Skeletal muscle cell (primary cell): ENCODE data around the gene ADIPOR1.
"Not testable (repeated sequence)": the region's sequence is repeated elsewhere in the genome, so short reads cannot be mapped to it uniquely, and the experiment has no call there.

ENCODE experiments used
- DNase-seq: peaks from one replicate; pipeline ENCODE4 v3.0.0-alpha.2; 2010; ENCODE audit warnings: low read depth
- H3K4me3 ChIP-seq: 2 replicates; pipeline ENCODE4 v1.5.1; 2011; ENCODE audit warnings: low read depth, mild to moderate bottlenecking, control low read depth, low read length, moderate library complexity

The ADIPOR1 gene

DNA sequence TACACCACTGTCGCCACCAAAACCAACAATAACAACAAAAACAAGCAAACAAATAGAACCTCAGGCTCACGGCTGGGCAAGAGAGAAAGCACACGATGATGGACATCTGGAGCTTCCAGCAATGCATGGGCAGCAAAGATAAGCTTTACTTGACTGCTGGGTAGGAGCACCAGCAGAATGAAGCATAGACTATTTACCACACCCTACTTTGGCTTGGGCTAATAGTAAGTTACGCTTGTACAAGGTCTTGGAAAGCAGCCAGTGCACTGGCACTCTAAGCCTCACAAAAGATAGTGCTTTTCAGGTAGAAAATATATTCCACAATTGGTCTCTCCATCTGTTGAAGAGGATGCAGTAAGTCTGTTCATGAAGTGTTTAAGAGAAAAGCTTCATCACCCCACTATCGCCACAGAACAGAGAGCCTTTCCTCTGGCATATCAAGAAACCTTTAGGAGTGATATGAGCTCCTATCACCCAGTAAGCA is 13.6 kb downstream of the ADIPOR1 start:
- DNase-seq: no peak
- H3K4me3 ChIP-seq: no peak overlapping the region

GRCh38 chr1:202942426-202942825 is 15.7 kb downstream of the ADIPOR1 start:
- no peak overlapping the region for H3K4me3 ChIP-seq
- DNase-seq: no peak

DNA sequence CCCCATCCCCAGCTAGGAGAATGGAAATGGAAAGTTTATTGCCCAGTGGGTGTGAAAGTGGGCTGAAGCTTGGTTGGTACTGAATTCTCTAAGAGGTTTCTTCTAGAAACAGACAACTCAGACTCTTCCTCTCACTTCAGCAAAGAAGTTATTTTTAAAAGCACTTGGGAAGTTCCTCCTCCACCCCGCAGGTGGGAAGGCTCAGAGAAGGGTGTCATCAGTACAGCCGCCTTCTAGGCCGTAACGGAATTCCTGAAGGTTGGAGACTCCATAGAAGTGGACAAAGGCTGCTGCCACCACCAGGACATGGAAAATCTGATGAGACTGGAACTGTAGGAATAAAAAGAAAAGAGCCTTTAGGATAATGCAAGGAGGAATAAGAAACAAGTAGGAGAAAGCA is 16.7 kb downstream of the ADIPOR1 start:
- DNase-seq: no peak
- no peak overlapping the region for H3K4me3 ChIP-seq

DNA sequence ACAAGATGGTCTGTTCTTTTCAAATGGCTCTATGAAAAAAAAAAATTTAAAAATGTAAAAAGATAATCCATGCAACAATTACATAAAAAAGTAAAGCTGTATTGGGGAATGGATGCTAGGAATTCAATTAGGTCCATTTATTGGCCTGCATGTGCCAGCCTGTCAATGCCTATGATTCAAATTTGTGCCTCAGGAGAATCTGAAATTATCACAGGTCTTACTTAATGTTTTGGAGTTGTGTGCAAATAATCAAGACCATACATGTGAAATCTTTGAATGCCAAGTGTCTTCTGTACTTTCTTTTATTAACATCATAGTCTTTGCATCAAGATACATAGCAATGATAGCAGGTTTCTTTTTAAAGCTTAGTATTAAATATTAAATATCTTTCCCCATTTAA is 17.6 kb downstream of the ADIPOR1 start:
- no peak for DNase-seq
- H3K4me3 ChIP-seq: no peak overlapping the region

DNA sequence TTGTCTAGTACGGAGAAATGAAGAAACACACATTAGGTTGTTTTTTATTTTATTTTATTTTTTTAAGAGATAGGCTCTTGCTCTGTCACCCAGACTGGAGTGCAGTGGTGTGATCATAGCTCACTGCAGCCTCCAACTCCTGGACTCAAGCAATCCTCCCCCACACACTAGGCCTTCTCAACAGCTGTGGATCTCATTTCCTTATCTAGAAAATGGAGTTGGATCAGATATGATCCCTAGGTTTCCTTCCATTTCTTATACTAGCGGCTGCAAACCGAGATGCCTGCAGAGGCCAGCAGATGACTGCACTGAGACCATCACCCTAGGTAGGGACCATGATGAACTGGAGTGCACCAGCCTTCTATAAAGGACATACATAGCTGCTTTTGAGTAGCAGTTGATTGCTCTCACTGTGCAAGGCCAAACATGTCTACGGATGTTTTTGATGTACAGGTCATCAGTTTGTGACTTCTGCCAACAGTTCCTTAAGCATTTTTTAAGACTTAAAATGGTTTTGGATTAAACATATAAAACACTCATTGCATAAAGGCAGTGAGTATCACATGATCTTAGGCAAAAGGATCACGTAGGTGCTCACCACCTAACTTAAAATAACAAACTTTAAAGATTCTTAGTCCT is 19.7 kb downstream of the ADIPOR1 start:
- H3K4me3 ChIP-seq: no peak overlapping the region
- no peak for DNase-seq

GRCh38 chr1:202936409-202936808 is 21.7 kb downstream of the ADIPOR1 start:
- H3K4me3 ChIP-seq, DNase-seq: not testable (repeated sequence)

GRCh38 chr1:202935844-202936243 is 22.3 kb downstream of the ADIPOR1 start:
- H3K4me3 ChIP-seq: no peak overlapping the region
- DNase-seq: no peak

DNA sequence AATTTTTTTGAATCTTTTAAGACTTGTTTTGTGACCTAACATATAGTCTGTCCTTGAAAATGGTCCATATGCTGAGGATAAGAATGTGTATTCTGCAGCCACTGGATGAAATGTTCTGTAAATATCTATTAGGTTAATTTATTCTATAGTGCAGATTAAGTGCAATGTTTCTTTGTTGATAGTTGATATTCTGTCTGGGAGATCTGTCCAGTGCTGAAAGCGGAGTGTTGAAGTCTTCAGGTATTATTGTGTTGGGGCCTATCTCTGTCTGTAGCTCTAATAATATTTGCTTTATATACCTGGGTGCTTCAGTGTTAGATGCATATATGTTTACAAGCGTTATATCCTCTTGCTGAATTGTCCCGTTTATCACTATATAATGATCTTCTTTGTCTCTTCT is 23.4 kb downstream of the ADIPOR1 start:
- H3K4me3 ChIP-seq: no peak overlapping the region
- DNase-seq: no peak

DNA sequence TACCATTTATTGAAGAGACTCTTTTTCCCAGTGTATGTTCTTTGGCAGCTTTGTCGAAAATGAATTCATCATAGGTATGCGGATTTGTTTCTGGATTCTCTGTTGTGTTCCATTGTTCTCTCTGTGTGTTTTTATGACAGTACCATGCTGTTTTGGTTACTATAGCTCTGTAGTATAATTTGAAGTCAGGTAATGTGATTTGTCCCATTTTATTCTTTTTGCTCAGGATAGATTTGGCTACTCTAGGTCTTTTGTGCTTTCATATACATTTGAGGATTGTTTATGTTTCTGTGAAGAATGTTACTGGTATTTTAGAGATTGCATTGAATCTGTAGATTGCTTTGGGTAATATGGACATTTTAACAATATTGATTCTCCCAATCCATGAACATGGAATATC is 25.6 kb downstream of the ADIPOR1 start:
- H3K4me3 ChIP-seq: no peak overlapping the region
- DNase-seq: no peak

DNA sequence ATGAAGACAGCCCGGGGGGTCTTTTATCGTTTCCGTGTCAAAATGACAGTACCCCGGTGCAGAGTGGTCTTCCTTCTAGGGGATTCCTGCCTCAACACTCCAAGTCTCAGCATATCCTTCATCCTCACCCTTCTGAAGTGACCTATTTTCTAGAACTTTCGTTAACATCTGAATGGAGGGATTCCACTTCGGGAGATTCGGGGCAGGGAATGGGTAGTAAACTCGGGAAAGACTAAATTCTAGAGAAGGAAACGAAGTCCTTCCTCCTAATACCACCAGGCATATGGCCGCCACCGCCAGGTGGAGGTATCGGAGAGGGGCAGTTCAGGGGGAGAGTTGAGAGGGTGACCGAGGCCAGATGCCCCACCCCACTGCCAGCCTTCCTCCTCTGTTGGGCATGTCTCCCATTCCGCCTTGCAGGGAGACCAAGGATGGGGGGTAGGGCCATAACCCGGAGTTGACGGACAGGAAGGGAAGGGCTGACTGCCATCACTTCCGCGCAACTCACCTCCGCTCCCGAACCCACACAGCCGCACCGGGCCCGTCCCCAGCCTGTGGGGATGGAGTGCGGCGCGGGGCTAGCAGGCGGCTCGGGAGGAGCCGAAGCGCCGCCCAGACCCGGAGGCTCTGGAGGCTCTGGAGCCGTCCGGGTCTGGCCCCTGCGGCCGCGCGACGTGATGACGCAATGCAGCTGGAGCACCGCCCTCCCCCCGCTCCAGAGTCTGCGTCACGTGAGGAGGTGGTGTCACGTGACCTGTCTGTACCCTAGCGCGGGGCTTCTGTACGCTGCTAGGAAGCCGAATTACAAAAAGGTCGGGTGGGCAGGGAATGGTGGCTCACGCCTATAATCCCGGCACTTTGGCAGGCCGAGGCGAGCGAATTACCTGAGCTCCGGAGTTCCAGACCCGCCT is 31.3 kb downstream of the ADIPOR1 start, which contains the start of gene KLHL12:
Gene KLHL12, minus strand, starts transcription at position 654 of the 911 bp plus-strand sequence. CDS start 2,072 bp downstream, outside the sequence.
- DNase-seq: peak; percentile 88

GRCh38 chr1:202923533-202923932 is 34.6 kb downstream of the ADIPOR1 start:
- H3K4me3 ChIP-seq: no peak overlapping the region
- no peak for DNase-seq

More for the DNA sequence above, 31.3 kb downstream of the ADIPOR1 start, which contains the start of gene KLHL12:
- peak within 1 kb of the TSS; percentile 99 for H3K4me3 ChIP-seq

DNA sequence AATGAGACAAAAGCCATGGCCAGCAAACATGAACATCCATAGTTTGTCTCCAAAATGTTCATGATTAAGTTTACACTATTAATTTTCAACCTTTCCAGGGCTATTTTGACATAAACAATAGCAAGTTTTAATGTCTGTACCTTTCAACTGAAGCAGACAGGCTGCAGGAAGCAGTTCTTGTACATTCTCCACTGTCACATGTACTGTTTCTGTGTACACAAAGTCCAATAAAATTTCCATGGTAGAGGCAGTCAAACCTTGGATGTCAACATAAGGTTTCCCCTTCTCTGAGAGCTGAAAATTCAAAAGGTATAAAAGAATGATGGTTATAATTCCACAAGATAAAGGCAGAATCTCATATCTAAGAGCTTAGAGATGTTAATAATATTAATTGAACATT is 38.5 kb downstream of the ADIPOR1 start:
- DNase-seq: no peak
- no peak overlapping the region for H3K4me3 ChIP-seq

DNA sequence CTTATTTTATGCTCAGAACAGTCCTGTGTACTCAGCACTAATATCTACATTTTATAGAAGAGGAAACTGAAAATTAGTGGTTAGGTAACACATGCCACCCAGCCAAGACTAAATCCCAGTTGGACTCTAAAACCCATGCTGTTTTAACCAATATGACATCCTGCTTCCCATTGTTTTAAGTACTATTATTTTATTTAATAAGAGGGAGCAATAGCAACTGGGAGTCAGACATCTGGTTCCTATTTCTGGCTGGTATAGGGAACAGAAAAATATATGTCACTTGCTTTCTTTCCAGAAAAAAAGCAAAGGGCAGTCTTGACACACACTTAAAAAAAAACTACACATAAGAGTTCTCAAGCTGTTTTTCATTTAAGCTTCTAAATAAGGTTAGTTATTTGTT is 43.0 kb downstream of the ADIPOR1 start:
- no peak overlapping the region for H3K4me3 ChIP-seq
- no peak for DNase-seq

- not testable (repeated sequence) for H3K4me3 ChIP-seq, DNase-seq
Measured at GRCh38 chr1:202912476-202912875, 45.6 kb downstream of the ADIPOR1 start.

- no peak overlapping the region for H3K4me3 ChIP-seq
- no peak for DNase-seq
Measured at GRCh38 chr1:202909494-202909893, 48.6 kb downstream of the ADIPOR1 start.

- no peak overlapping the region for H3K4me3 ChIP-seq
- no peak for DNase-seq
Measured at GRCh38 chr1:202908998-202909397, 49.1 kb downstream of the ADIPOR1 start.

DNA sequence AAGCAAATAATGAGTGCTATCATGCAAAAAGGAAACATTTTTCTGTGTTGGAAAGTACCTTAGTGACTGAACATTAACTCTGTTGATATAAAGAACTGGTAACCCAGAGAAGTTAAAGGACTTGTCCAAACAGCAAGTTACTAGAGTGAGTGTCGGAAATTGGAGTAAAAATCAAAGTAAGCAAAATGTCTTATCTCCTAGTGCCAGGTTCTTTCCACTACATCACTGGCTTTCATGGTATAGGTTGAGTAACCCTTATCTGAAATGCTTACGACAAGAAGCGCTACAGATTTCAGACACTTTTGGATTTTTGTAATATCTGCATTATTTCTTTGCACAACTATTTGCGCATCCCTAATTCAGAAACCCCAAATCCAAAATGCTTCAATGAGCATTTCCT is 52.8 kb downstream of the ADIPOR1 start:
- DNase-seq: no peak
- no peak overlapping the region for H3K4me3 ChIP-seq

DNA sequence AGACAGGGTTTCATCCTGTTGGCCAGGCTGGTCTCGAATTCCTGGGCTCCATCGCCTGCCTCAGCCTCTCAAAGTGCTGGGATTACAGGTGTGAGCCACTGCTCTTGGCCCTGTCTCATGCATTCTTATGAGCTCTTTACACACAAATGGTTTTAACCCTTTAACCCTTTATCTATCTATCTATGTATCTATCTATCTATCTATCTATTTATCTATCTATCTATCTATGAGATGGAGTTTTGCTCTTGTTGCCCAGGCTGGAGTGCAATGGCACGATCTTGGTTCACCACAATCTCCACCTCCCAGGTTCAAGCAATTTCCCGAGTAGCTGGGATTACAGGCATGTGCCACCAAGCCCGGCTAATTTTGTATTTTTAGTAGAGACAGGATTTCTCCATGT is 54.3 kb downstream of the ADIPOR1 start:
- H3K4me3 ChIP-seq: not testable (repeated sequence)

DNA sequence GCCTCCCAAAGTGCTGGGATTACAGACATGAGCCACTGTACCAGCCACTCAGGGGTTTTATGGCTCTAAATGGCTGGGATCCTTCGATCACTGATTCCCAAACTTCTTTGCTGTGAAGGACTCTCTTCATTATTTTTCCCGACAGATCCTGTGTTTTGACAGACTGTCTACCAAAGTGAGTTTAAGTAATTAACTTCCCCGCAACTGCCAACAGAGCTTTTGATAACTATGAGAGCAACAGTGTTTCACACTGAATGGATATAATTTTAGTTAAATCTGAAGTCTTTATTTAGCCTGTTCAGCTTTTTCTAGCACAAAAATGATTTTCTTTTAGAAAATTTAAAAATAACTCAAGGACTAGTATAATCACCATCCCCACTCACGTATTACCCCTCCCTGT is 56.6 kb downstream of the ADIPOR1 start:
- H3K4me3 ChIP-seq: no peak overlapping the region
- DNase-seq: no peak

More for the DNA sequence above, 54.3 kb downstream of the ADIPOR1 start:
- DNase-seq: not testable (repeated sequence)

DNA sequence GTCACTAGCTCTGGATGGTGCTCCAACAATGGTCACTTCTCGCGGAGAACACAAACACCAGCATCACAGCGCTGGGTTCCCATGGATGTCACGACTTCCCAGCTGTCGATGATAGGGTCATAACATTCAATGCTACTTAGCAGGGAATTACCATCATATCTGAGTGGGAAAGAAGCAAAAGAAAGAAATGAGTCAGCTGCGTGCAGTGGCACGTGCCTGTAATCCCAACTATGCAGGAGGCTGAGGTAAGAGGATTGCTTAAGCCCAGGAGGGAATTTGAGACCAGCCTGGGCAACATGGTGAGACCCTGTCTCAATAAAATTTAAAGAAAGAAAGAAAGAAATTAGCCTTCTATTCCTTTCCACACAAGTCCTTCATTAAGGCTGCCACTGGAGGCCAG is 65.6 kb downstream of the ADIPOR1 start:
- no peak overlapping the region for H3K4me3 ChIP-seq
- no peak for DNase-seq
